ENCODE measurements around the gene CFAP43. TPM values are rescaled to one million over a fixed set of nuclear protein-coding genes. Genes with fewer than 3 reads are reported as not detected.

Gene CFAP43
- total RNA-seq, 4 donors from 2014 or later = 0.17 to 0.33 TPM; not detected in 2

- no peak overlapping the region for H3K4me3 ChIP-seq
- WGBS = 94% methylated on average over 5 of the region's 5 CpGs
- TF ChIP-seq POLR2A (IDR thresholded peaks at IDR 0.05; ENCODE audit: low read depth) = no peak
- TF ChIP-seq CTCF (IDR thresholded peaks at IDR 0.05) = no peak
- no peak for TF ChIP-seq EP300 (IDR thresholded peaks at IDR 0.05)
- TF ChIP-seq POLR2AphosphoS5 (IDR thresholded peaks at IDR 0.05) = no peak
- H3K4me1 ChIP-seq = no peaks in the 10 kb centered on the region
- H3K27ac ChIP-seq (replicated peaks in 1 of 4) = no peak overlapping the region
- intact Hi-C loops (cut with DNase I) = no loop called here
- H3K27me3 ChIP-seq = no peaks in the 10 kb centered on the region
- no peak for DNase-seq (ENCODE audit: extremely low spot score)
- no peaks in the 10 kb centered on the region for H3K36me3 ChIP-seq
- no peaks in the 10 kb centered on the region for H3K9me3 ChIP-seq
These were observed 61.4 kb downstream of the CFAP43 start for GRCh38 chr10:104170610-104171254.

GRCh38 chr10:104155591-104155990, 76.6 kb downstream of the CFAP43 start:
- TF ChIP-seq CTCF (IDR thresholded peaks at IDR 0.05) (no peak), POLR2A (IDR thresholded peaks at IDR 0.05; ENCODE audit: low read depth) (no peak), EP300 (IDR thresholded peaks at IDR 0.05) (no peak)
- H3K27me3 ChIP-seq = peaks cover 0 to 9% (median 0%) of the 10 kb centered on the region in 4 donors
- no peak for DNase-seq (ENCODE audit: extremely low spot score)
- H3K36me3 ChIP-seq = no peaks in the 10 kb centered on the region
- no peak overlapping the region for H3K4me3 ChIP-seq
- H3K9me3 ChIP-seq = peaks cover 0 to 17% (median 10%) of the 10 kb centered on the region in 4 donors
- H3K27ac ChIP-seq (replicated peaks in 1 of 4) = no peak overlapping the region
- intact Hi-C loops (cut with DNase I) = no loop called here
- WGBS = 79% methylated on average over 2 of the region's 2 CpGs
- no peaks in the 10 kb centered on the region for H3K4me1 ChIP-seq

- no peak for DNase-seq (ENCODE audit: extremely low spot score)
- H3K27ac ChIP-seq (replicated peaks in 1 of 4) = no peak overlapping the region
- no peak for TF ChIP-seq POLR2A (IDR thresholded peaks at IDR 0.05; ENCODE audit: low read depth)
- no peak for TF ChIP-seq EP300 (IDR thresholded peaks at IDR 0.05)
- no peak for TF ChIP-seq CTCF (IDR thresholded peaks at IDR 0.05)
- TF ChIP-seq POLR2AphosphoS5 (IDR thresholded peaks at IDR 0.05) = no peak
- H3K9me3 ChIP-seq = peaks cover 0 to 17% (median 10%) of the 10 kb centered on the region in 4 donors
- no peaks in the 10 kb centered on the region for H3K36me3 ChIP-seq
- no peak overlapping the region for H3K4me3 ChIP-seq
- H3K27me3 ChIP-seq = peaks cover 0 to 9% (median 0%) of the 10 kb centered on the region in 4 donors
- H3K4me1 ChIP-seq = no peaks in the 10 kb centered on the region
- intact Hi-C loops (cut with DNase I) = no loop called here
These were observed 80.4 kb downstream of the CFAP43 start for GRCh38 chr10:104151737-104152136.

GRCh38 chr10:104150139-104150538, 82.0 kb downstream of the CFAP43 start:
- DNase-seq (ENCODE audit: extremely low spot score) = no peak
- Histone ChIP-seq H3K36me3 (no peaks in the 10 kb centered on the region), H3K27ac (replicated peaks in 1 of 4) (no peak overlapping the region), H3K4me3 (no peak overlapping the region), H3K9me3 (peaks cover 0 to 17% (median 10%) of the 10 kb centered on the region in 4 donors), H3K27me3 (peaks cover 0 to 8% (median 0%) of the 10 kb centered on the region in 4 donors), H3K4me1 (no peaks in the 10 kb centered on the region)
- TF ChIP-seq EP300 (IDR thresholded peaks at IDR 0.05) = no peak
- TF ChIP-seq POLR2A (IDR thresholded peaks at IDR 0.05; ENCODE audit: low read depth) = no peak
- TF ChIP-seq CTCF (IDR thresholded peaks at IDR 0.05) = no peak
- TF ChIP-seq POLR2AphosphoS5 (IDR thresholded peaks at IDR 0.05) = no peak
- intact Hi-C loops (cut with DNase I) = no loop called here

- H3K27me3 ChIP-seq = no peaks in the 10 kb centered on the region
- DNase-seq (ENCODE audit: extremely low spot score) = no peak
- no peaks in the 10 kb centered on the region for H3K36me3 ChIP-seq
- H3K4me1 ChIP-seq = no peaks in the 10 kb centered on the region
- 86% methylated on average over 1 of the region's 1 CpG for WGBS
- H3K4me3 ChIP-seq = no peak overlapping the region
- intact Hi-C loops (cut with DNase I) = no loop called here
- peaks cover 0 to 10% (median 6%) of the 10 kb centered on the region in 4 donors for H3K9me3 ChIP-seq
- no peak for TF ChIP-seq EP300 (IDR thresholded peaks at IDR 0.05)
- no peak for TF ChIP-seq POLR2A (IDR thresholded peaks at IDR 0.05; ENCODE audit: low read depth)
- no peak for TF ChIP-seq CTCF (IDR thresholded peaks at IDR 0.05)
- TF ChIP-seq POLR2AphosphoS5 (IDR thresholded peaks at IDR 0.05) = no peak
- no peak overlapping the region for H3K27ac ChIP-seq (replicated peaks in 1 of 4)
These were observed 85.3 kb downstream of the CFAP43 start for GRCh38 chr10:104146882-104147281.

All from esophagus muscularis mucosa (tissue), 4 donors.